Effector CD8-positive, alpha-beta T cell (primary cell): ENCODE data around the gene FANCE.
A peak's percentile ranks its signal among the peaks of the same experiment; 100 is the strongest.

Experiments used
- DNase-seq: peaks from one replicate; lab custom pipeline; 2025; lab: John Stamatoyannopoulos, UW

FANCE gene

GRCh38 chr6:35468181-35468979 is 16.2 kb downstream of the FANCE start, which contains the start of gene RPL10A:
TSS of gene RPL10A (plus strand) at chr6:35468401. CDS start at chr6:35468435, 34 bp downstream.
- DNase-seq = peak; percentile 92

- no peak for DNase-seq
Measured at GRCh38 chr6:35468980-35469750, 17.0 kb downstream of the FANCE start.

- DNase-seq = no peak
Measured at GRCh38 chr6:35469751-35470662, 17.9 kb downstream of the FANCE start.

GRCh38 chr6:35470663-35471120 is 18.6 kb downstream of the FANCE start:
- DNase-seq = no peak

- no peak for DNase-seq
Measured at GRCh38 chr6:35471836-35472345, 19.8 kb downstream of the FANCE start.

GRCh38 chr6:35473075-35473849 is 21.1 kb downstream of the FANCE start:
- no peak for DNase-seq

- no peak for DNase-seq
Measured at GRCh38 chr6:35473850-35474130, 21.7 kb downstream of the FANCE start.

- no peak for DNase-seq
Measured at GRCh38 chr6:35474131-35474941, 22.2 kb downstream of the FANCE start.

GRCh38 chr6:35474942-35475570 is 22.9 kb downstream of the FANCE start:
- DNase-seq = no peak

- DNase-seq = no peak
Measured at GRCh38 chr6:35475573-35475972, 23.4 kb downstream of the FANCE start.

- DNase-seq = no peak
Measured at GRCh38 chr6:35476004-35476403, 23.9 kb downstream of the FANCE start.

GRCh38 chr6:35477028-35477427 is 24.9 kb downstream of the FANCE start:
- no peak for DNase-seq

- DNase-seq = no peak
Measured at GRCh38 chr6:35477551-35478179, 25.5 kb downstream of the FANCE start.

- no peak for DNase-seq
Measured at GRCh38 chr6:35478259-35478658, 26.1 kb downstream of the FANCE start.

GRCh38 chr6:35480176-35480575 is 28.0 kb downstream of the FANCE start:
- no peak for DNase-seq

GRCh38 chr6:35481226-35481625 is 29.1 kb downstream of the FANCE start:
- no peak for DNase-seq

- DNase-seq = no peak
Measured at GRCh38 chr6:35483062-35483461, 30.9 kb downstream of the FANCE start.

- no peak for DNase-seq
Measured at GRCh38 chr6:35483490-35483889, 31.4 kb downstream of the FANCE start.

- DNase-seq = no peak
Measured at GRCh38 chr6:35483893-35484645, 31.9 kb downstream of the FANCE start.
